Astrocyte of the spinal cord (primary cell): Measurements from ENCODE around the gene SLC17A4.

ENCODE experiments used
- DNase-seq: peaks from one replicate; pipeline ENCODE4 v3.0.0; 2011; ENCODE audit warnings: low read depth, low spot score
- H3K4me3 ChIP-seq: 2 replicates; pipeline ENCODE4 v1.5.1; 2011; ENCODE audit warnings: low read depth, mild to moderate bottlenecking, low read length, moderate library complexity
- CTCF ChIP-seq: IDR thresholded peaks from 2 replicates; pipeline ENCODE4 v1.5.1; 2012; ENCODE audit warnings: low read depth, mild to moderate bottlenecking, low read length, inconsistent platforms
- in situ Hi-C: cut with HindIII; loops from 2 replicates; pipeline ENCODE4 v1.10.0; 2017; ENCODE audit warnings: low sequenced_read_pairs

SLC17A4 gene

GRCh38 chr6:25792016-25792415, 37.5 kb downstream of the SLC17A4 start:
- no peak overlapping the region for H3K4me3 ChIP-seq
- no peak for TF ChIP-seq CTCF
- no peak for DNase-seq
- in situ Hi-C loops, result no loop called here

- TF ChIP-seq CTCF, result no peak
- no peak overlapping the region for H3K4me3 ChIP-seq
- no peak for DNase-seq
- in situ Hi-C loops, result no loop called here
Observed at GRCh38 chr6:25793970-25794369, 39.4 kb downstream of the SLC17A4 start.

- TF ChIP-seq CTCF, result no peak
- no peak for DNase-seq
- in situ Hi-C loops, result no loop called here
- no peak overlapping the region for H3K4me3 ChIP-seq
Observed at GRCh38 chr6:25794784-25795183, 40.2 kb downstream of the SLC17A4 start.

GRCh38 chr6:25801436-25801835, 46.9 kb downstream of the SLC17A4 start:
- in situ Hi-C loops, result no loop called here
- no peak overlapping the region for H3K4me3 ChIP-seq
- TF ChIP-seq CTCF, result no peak
- no peak for DNase-seq

GRCh38 chr6:25804804-25805203, 50.3 kb downstream of the SLC17A4 start:
- no peak for TF ChIP-seq CTCF
- DNase-seq, result no peak
- no peak overlapping the region for H3K4me3 ChIP-seq
- in situ Hi-C loops, result no loop called here

GRCh38 chr6:25815194-25815593, 60.7 kb downstream of the SLC17A4 start:
- H3K4me3 ChIP-seq, result no peak overlapping the region
- DNase-seq, result no peak
- no peak for TF ChIP-seq CTCF
- in situ Hi-C loops, result no loop called here

GRCh38 chr6:25816252-25816651, 61.7 kb downstream of the SLC17A4 start:
- H3K4me3 ChIP-seq, result no peak overlapping the region
- in situ Hi-C loops, result no loop called here
- no peak for TF ChIP-seq CTCF
- no peak for DNase-seq
